ENCODE measurements around the gene SLC11A2. TPM values are rescaled to one million over a fixed set of nuclear protein-coding genes. Genes with fewer than 3 reads are reported as not detected.

Gene SLC11A2
- total and polyA plus RNA-seq, 9 of the 15 experiments (the other 6 are each of a cell fraction or from before 2014, with no cell fraction given) = 21.1 to 54.0 (median 32.9) TPM

DNA sequence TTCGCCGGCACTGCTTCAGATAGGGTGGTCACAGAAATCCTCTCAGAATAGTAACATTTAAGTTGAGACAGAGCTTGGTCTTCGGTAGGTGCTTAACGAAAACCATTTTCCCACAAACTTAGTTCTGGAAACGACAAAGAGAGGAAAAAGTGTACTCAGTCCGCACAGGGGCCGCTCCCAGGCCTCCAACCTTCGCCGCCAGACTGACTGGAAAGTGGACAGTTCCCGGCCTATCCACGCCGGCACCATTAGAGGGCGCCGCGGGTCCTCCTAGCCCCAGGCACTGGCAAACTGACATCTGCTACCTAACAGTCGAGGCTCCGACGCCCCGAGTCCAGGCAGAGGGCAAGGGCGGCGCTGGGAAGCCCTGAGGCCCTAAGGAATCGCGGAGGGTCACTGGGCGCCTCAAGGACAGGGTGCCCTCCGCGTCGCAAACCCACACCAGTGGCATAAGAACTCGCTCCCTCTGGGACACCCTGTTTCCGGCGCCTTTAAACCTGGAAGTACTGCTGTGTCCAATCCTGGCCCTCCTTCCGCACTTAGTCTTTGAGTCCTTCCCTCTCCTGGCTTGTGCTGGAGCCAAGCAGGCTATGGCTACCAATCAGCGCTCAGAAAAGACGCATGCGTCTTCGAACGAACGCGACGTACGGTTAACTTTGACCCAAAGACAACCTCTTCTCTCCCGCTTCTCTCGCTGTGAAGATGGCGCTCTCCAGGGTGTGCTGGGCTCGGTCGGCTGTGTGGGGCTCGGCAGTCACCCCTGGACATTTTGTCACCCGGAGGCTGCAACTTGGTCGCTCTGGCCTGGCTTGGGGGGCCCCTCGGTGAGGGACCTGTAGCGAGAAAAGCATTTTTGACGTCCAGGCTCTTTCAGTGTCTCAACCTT lies 21.7 kb upstream of the SLC11A2 start, which contains the start of gene LETMD1 (continued):
- 0 out of 2 replicates have a peak, but pooled peaks have one; percentile 28 for TF ChIP-seq ZNF175 (CRISPR knock-in tag; IDR thresholded peaks at IDR 0.05; ENCODE audit: low read depth)
- TF ChIP-seq, protein P1, sequence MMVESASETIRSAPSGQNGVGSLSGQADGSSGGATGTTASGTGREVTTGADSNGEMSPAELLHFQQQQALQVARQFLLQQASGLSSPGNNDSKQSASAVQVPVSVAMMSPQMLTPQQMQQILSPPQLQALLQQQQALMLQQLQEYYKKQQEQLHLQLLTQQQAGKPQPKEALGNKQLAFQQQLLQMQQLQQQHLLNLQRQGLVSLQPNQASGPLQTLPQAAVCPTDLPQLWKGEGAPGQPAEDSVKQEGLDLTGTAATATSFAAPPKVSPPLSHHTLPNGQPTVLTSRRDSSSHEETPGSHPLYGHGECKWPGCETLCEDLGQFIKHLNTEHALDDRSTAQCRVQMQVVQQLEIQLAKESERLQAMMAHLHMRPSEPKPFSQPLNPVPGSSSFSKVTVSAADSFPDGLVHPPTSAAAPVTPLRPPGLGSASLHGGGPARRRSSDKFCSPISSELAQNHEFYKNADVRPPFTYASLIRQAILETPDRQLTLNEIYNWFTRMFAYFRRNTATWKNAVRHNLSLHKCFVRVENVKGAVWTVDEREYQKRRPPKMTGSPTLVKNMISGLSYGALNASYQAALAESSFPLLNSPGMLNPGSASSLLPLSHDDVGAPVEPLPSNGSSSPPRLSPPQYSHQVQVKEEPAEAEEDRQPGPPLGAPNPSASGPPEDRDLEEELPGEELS (CRISPR knock-in tag; IDR thresholded peaks at IDR 0.05; ENCODE audit: borderline replicate concordance) = no peak
- no peak for TF ChIP-seq SRSF9 (IDR thresholded peaks at IDR 0.05; ENCODE audit: borderline replicate concordance, low read depth, low read length)
- TF ChIP-seq SIN3B (IDR thresholded peaks at IDR 0.05; ENCODE audit: low read depth) = peak; percentile 82
- peak; percentile 65; the same call in 1 of the 2 replicates for TF ChIP-seq STAG1 (CRISPR knock-in tag; IDR thresholded peaks at IDR 0.05; ENCODE audit: borderline replicate concordance)
- peak; percentile 84 for TF ChIP-seq TAF9B (IDR thresholded peaks at IDR 0.05; ENCODE audit: partially characterized antibody)
- TF ChIP-seq UBTF (IDR thresholded peaks at IDR 0.05; ENCODE audit: borderline replicate concordance in 1 of 2, low read depth in 2 of 2, low read length in 2 of 2) = no peak
- TF ChIP-seq, protein P2, sequence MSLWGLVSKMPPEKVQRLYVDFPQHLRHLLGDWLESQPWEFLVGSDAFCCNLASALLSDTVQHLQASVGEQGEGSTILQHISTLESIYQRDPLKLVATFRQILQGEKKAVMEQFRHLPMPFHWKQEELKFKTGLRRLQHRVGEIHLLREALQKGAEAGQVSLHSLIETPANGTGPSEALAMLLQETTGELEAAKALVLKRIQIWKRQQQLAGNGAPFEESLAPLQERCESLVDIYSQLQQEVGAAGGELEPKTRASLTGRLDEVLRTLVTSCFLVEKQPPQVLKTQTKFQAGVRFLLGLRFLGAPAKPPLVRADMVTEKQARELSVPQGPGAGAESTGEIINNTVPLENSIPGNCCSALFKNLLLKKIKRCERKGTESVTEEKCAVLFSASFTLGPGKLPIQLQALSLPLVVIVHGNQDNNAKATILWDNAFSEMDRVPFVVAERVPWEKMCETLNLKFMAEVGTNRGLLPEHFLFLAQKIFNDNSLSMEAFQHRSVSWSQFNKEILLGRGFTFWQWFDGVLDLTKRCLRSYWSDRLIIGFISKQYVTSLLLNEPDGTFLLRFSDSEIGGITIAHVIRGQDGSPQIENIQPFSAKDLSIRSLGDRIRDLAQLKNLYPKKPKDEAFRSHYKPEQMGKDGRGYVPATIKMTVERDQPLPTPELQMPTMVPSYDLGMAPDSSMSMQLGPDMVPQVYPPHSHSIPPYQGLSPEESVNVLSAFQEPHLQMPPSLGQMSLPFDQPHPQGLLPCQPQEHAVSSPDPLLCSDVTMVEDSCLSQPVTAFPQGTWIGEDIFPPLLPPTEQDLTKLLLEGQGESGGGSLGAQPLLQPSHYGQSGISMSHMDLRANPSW (CRISPR knock-in tag; IDR thresholded peaks at IDR 0.05) = no peak
- TF ChIP-seq ZNF707 (CRISPR knock-in tag; conservative IDR thresholded peaks at IDR 0.05) = no peak
- TF ChIP-seq HMG20B (CRISPR knock-in tag; IDR thresholded peaks at IDR 0.05) = no peak
- TF ChIP-seq NCOR1 (IDR thresholded peaks at IDR 0.05) = no peak
- no peak for TF ChIP-seq TCF7L2 (IDR thresholded peaks at IDR 0.05; ENCODE audit: low read depth, low read length)
- no peak for TF ChIP-seq KLF10 (CRISPR knock-in tag; IDR thresholded peaks at IDR 0.05)
- TF ChIP-seq, protein P3, sequence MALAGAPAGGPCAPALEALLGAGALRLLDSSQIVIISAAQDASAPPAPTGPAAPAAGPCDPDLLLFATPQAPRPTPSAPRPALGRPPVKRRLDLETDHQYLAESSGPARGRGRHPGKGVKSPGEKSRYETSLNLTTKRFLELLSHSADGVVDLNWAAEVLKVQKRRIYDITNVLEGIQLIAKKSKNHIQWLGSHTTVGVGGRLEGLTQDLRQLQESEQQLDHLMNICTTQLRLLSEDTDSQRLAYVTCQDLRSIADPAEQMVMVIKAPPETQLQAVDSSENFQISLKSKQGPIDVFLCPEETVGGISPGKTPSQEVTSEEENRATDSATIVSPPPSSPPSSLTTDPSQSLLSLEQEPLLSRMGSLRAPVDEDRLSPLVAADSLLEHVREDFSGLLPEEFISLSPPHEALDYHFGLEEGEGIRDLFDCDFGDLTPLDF (CRISPR knock-in tag; IDR thresholded peaks at IDR 0.05) = no peak; the same call in 1 of the 2 replicates
- no peak for TF ChIP-seq GATAD2A (IDR thresholded peaks at IDR 0.05)
- TF ChIP-seq NCOA6 (IDR thresholded peaks at IDR 0.05) = no peak
